Hepatocyte (in vitro differentiated cells): ENCODE measurements around the gene SPATA19.

Experiments
- CTCF ChIP-seq: fragments of 200-600 bp; sonication (generic); IDR thresholded peaks from 2 replicates; pipeline ENCODE4 v1.5.1; 2016; ENCODE audit warnings: antibody characterized with exemption, mild to moderate bottlenecking; ENCODE audit not compliant: poor library complexity
- EZH2 ChIP-seq: fragments of 200-600 bp; sonication (generic); IDR thresholded peaks from 2 replicates; pipeline ENCODE4 v1.6.1; 2016; ENCODE audit warnings: antibody characterized with exemption, mild to moderate bottlenecking, borderline replicate concordance

GRCh38 chr11:133801356-133801755, 44.0 kb downstream of the SPATA19 start:
- TF ChIP-seq CTCF (no peak), EZH2 (no peak)
